ENCODE results near the gene ARSI. TPM values are rescaled to one million over a fixed set of nuclear protein-coding genes. Genes with fewer than 3 reads are reported as not detected.

The ARSI gene
- total RNA-seq, 4 donors from 2014 or later, result 7.3 to 17.0 (median 8.1) TPM

DNA sequence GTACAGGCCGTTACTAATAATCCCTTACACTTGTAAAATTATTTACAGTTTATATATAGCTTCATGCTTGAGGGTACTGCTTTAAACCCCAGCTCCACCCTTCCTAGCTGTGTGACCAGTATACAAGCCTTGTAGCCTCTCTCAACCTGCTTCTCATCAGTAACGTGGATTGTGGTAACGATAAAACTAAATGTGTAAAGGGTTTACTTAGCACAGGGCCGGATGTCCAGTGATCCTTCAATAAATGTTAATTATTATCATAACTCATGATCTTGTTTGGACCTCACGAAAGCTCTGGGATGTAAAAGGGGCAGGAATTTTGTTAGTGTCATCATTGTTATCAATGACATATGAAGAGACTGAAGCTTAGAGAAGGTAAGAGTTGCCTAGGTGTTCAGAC is 7.5 kb upstream of the ARSI start:
- TF ChIP-seq EP300 (IDR thresholded peaks at IDR 0.05) (no peak), POLR2A (IDR thresholded peaks at IDR 0.05) (no peak)
- TF ChIP-seq, protein P1, sequence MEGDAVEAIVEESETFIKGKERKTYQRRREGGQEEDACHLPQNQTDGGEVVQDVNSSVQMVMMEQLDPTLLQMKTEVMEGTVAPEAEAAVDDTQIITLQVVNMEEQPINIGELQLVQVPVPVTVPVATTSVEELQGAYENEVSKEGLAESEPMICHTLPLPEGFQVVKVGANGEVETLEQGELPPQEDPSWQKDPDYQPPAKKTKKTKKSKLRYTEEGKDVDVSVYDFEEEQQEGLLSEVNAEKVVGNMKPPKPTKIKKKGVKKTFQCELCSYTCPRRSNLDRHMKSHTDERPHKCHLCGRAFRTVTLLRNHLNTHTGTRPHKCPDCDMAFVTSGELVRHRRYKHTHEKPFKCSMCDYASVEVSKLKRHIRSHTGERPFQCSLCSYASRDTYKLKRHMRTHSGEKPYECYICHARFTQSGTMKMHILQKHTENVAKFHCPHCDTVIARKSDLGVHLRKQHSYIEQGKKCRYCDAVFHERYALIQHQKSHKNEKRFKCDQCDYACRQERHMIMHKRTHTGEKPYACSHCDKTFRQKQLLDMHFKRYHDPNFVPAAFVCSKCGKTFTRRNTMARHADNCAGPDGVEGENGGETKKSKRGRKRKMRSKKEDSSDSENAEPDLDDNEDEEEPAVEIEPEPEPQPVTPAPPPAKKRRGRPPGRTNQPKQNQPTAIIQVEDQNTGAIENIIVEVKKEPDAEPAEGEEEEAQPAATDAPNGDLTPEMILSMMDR (IDR thresholded peaks at IDR 0.05), result no peak
- Histone ChIP-seq H3K27me3 (no peaks in the 10 kb centered on the region), H3K36me3 (no peaks in the 10 kb centered on the region), H3K27ac (peak overlapping the region in 1 of 4 donors; percentile 69), H3K4me3 (no peak overlapping the region), H3K9me3 (no peaks in the 10 kb centered on the region), H3K4me1 (peaks cover 0 to 41% (median 5%) of the 10 kb centered on the region in 4 donors)
- WGBS, 2 donors, result 77 to 81% methylated on average over 5 of the region's 5 CpGs
- no peak for DNase-seq (ENCODE audit: low spot score in 2 of 2)

DNA sequence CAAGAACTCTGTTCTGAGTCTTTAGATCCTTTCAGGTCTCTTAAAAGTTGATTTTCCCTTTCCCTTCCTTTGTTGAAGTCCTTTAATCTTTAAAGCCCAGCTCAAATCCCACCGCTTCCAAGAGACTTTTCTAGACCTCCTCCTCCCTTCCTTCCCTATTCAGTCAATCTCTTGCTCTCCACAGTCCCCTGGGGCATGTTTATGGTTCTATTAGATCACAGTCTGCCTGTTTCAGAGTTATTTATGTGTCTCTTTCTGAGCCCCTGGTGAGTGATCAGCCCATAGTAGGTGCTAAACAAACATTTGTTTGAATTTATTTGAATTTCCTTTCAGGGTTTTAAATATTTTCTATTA is 7.2 kb upstream of the ARSI start:
- Histone ChIP-seq H3K4me1 (peaks cover 0 to 41% (median 5%) of the 10 kb centered on the region in 4 donors), H3K9me3 (no peaks in the 10 kb centered on the region), H3K36me3 (no peaks in the 10 kb centered on the region), H3K27ac (peak overlapping the region in 3 of 4 donors; percentile 18 to 75 (median 69)), H3K27me3 (no peaks in the 10 kb centered on the region), H3K4me3 (no peak overlapping the region)
- no peak for TF ChIP-seq POLR2A (IDR thresholded peaks at IDR 0.05)
- no peak for TF ChIP-seq EP300 (IDR thresholded peaks at IDR 0.05)
- TF ChIP-seq, protein P1 (IDR thresholded peaks at IDR 0.05), result no peak
- DNase-seq (ENCODE audit: low spot score in 2 of 2), result no peak
- WGBS, 2 donors, result 82 to 86% methylated on average over 1 of the region's 1 CpG

- Histone ChIP-seq H3K4me3 (no peak overlapping the region), H3K4me1 (peaks cover 0 to 41% (median 5%) of the 10 kb centered on the region in 4 donors), H3K9me3 (no peaks in the 10 kb centered on the region), H3K27ac (peak overlapping the region in 3 of 4 donors; percentile 18 to 75 (median 69)), H3K36me3 (no peaks in the 10 kb centered on the region), H3K27me3 (no peaks in the 10 kb centered on the region)
- no peak for DNase-seq (ENCODE audit: low spot score in 2 of 2)
- 60 to 74% methylated on average over 4 to 7 of the region's 7 CpGs for WGBS, 2 donors
- no peak for TF ChIP-seq POLR2A (IDR thresholded peaks at IDR 0.05)
- TF ChIP-seq EP300 (IDR thresholded peaks at IDR 0.05), result no peak
- TF ChIP-seq, protein P1 (IDR thresholded peaks at IDR 0.05), result no peak
These were observed 6.6 kb upstream of the ARSI start for GRCh38 chr5:150309101-150309885.

- H3K27me3 ChIP-seq, result peaks cover 0 to 3% of the 10 kb centered on the region in 2 donors
- WGBS, 2 donors, result 42 to 53% methylated on average over 11 of the region's 11 CpGs
- H3K27ac ChIP-seq, result peak overlapping the region in 3 of 4 donors; percentile 30 to 75 (median 69)
- no peaks in the 10 kb centered on the region for H3K9me3 ChIP-seq
- no peak overlapping the region for H3K4me3 ChIP-seq
- peaks cover 0 to 55% (median 10%) of the 10 kb centered on the region in 4 donors for H3K4me1 ChIP-seq
- TF ChIP-seq, protein P1 (IDR thresholded peaks at IDR 0.05), result no peak
- TF ChIP-seq EP300 (IDR thresholded peaks at IDR 0.05) (no peak), POLR2A (IDR thresholded peaks at IDR 0.05) (no peak)
- DNase-seq (ENCODE audit: low spot score in 2 of 2), result no peak
- no peaks in the 10 kb centered on the region for H3K36me3 ChIP-seq
These were observed 5.1 kb upstream of the ARSI start for GRCh38 chr5:150307617-150308426.

- TF ChIP-seq EP300 (IDR thresholded peaks at IDR 0.05), result no peak
- TF ChIP-seq POLR2A (IDR thresholded peaks at IDR 0.05), result no peak
- TF ChIP-seq, protein P1 (IDR thresholded peaks at IDR 0.05), result no peak
- peak overlapping the region in 2 of 4 donors; percentile 69 to 75 for H3K27ac ChIP-seq
- peaks cover 0 to 6% of the 10 kb centered on the region in 2 donors for H3K27me3 ChIP-seq
- no peak for DNase-seq (ENCODE audit: low spot score in 2 of 2)
- 77 to 78% methylated on average over 4 of the region's 4 CpGs for WGBS, 2 donors
- H3K36me3 ChIP-seq, result no peaks in the 10 kb centered on the region
- H3K9me3 ChIP-seq, result no peaks in the 10 kb centered on the region
- H3K4me3 ChIP-seq, result no peak overlapping the region
- peaks cover 0 to 66% (median 17%) of the 10 kb centered on the region in 4 donors for H3K4me1 ChIP-seq
These were observed 4.1 kb upstream of the ARSI start for GRCh38 chr5:150306775-150307174.

All from tibial nerve (tissue), 4 donors.